GM19455 (cell line): ENCODE data around the gene POLR1B.
"Not testable (repeated sequence)": the region's sequence is repeated elsewhere in the genome, so short reads cannot be mapped to it uniquely, and the experiment has no call there.

Experiments
- ATAC-seq: cut with Tn5 transposase; IDR thresholded peaks from one replicate; pipeline ENCODE4 v1.9.1; 2021; ENCODE audit not compliant: unreplicated experiment

POLR1B gene

DNA sequence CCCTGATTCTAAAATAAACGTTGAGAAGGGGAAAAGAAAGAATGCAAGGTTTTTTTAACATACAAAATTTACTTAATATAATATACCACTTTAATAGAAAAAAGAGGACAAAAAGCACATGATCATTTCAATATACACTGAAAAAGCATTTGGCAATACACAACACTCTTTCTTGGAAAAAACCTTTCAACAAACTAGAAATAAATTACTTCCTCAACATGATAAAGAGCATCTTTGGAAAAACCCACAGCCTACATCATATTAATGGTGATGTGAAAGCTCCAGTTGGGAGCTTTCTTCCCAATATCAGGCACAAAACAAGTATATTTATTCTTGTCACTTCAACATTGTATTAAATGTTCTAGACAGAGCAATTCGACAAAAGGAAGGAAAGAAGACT lies 3.0 kb upstream of the POLR1B start:
- no peak for ATAC-seq

DNA sequence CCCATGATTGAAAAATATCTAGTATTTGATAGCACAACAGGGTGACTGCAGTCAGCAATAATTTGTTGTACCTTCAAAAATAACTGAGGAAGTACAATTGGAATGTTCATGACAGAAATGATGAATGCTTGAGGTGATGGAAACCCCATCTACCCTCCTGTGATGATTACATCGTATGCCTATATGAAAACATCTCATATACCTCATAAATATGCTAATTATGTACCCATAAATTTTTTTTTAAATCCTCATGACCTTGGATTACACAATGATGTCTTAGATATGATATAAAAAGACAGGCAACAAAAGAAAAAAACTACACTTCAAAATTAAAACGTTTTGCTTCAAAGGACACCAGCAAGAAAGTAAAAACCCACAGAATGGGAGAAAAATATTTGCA lies 1.4 kb upstream of the POLR1B start:
- ATAC-seq: no peak

DNA sequence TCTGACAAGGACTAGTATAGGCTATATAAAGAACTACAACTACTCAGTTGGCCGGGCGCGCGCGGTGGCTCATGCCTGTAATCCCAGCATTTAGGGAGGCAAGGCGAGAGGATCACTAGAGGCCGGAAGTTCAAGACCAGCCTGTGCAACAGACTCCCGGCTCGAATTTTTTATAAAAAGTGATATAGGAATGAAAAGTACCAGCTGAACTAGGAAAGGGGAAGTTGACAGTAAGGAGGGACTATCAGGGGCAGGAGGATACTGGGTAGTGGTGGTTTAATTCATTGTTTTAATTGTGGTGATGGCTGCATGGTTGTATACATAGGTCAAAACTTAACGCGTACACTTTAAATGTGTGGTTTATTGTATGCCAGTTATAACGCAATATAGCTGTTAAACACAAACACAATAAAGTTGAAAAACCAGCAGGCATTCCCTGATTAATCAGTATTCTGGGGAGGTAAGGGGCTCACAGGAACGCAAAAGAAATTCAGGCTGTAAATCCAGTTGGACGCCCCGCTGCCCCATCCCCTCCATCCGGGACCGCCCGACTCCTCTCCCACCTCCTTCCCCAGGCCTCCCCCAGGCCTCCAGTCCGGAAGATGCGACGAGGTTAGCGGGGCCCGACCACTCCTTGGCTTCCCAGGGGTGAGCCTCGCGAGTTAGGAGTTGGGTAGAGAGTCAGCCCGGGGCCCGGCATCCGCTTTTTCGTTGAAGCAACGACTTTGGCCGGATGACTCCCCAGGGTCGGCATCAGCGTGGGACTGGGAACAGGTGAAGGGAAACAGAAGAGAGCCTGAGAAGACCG lies 746 bp upstream of the POLR1B start:
- ATAC-seq: peak; percentile 53

DNA sequence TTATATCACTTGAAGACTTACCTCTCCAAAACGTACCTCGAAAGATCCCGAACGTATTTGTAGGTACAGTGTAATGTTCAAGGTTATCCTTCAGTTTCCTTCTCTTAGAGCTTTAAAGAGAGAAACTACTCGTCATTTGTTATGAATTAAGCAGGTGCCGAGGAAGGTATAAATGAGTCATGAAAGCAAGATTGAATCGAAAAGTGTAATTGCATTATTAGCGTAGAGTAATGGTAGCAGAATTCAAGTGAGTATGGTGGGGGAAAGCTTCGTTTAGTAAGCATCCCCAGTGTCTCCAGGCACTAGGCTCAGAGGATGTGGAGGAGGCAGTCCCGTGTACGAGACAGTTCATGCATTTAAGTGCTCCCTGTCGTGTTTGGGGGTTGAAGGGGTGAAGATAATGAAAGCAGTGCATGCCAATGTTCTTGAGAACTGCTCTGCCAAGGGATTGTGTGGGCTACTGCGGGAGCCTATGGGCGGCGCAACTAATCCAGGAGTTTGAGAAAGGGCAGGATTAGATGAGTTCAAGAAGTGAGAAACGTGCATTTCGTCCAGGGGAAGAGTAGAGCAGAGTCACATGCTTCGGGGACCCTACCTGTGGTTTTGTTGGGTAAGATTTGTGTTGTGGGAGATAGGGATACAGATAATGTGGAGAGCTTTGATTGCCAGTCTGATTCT lies 858 bp downstream of the POLR1B start:
- ATAC-seq: no peak

DNA sequence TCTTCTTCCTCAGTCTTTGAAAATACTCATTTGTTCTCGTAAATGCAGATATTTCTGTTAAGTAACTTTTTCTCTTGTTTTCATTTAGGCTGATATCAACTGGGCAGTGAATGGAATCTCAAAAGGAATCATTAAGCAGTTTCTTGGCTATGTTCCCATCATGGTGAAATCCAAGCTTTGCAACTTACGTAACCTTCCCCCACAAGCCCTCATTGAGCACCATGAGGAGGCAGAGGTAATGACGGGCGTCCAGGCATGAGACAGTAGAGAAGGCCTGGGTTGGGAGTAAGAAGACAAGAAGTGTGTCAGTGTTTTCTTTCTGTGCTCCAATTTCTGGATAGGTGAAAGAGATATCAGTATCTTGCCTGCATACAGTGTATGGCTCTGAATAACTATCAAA lies 5.1 kb downstream of the POLR1B start:
- ATAC-seq: no peak

DNA sequence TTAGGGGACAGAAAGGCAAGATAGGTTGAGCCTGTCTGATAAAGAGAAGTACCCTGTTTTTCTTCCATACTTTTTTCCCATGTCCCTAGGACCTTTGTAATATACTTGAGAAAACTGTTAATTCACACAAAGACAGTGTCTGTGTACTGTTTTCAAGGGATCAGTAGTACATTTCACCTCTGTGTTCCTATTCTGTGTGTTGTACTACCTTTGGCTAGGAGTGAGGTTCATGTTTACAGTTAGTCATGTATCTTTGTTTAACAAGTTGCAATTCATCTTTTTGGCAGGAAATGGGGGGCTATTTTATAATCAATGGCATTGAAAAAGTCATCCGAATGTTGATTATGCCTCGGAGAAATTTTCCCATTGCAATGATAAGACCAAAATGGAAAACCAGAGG lies 6.7 kb downstream of the POLR1B start:
- ATAC-seq: no peak

DNA sequence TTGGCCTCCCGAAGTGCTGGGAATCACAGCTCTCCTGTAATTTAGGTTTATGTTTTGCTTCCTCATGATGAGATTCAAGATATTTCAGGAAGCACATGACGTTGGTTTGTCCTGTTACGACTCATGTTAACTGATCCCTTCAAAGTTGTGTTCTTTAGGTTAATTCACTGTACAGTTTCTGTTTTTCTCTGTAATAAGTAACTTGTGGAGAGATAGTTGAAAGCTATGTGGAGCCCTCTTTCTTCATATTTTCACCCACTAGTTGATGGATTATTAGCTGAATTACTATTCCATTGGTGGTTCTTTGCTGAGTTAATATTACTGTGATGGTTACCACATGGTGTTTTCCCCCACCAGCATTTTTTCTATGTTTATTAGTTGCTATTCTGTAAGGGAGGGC lies 23.8 kb downstream of the POLR1B start:
- ATAC-seq: no peak

DNA sequence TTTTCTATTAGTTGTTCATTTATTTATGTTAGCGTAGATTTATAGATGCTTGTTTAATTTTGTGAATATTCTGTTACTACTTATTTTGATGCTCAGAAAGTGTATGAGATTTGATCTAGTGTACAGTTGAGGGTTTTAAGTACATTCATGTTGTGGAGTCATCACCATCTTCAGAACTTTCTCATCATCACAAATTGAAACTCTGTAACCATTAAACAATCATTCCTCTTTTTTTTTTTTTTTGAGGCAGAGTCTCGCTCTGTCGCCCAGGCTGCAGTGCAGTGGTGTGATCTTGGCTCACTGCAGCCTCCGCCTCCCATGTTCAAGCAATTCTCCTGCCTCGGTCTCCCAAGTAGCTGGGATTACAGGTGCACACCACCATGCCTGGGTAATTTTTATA lies 24.2 kb downstream of the POLR1B start:
- not testable (repeated sequence) for ATAC-seq

DNA sequence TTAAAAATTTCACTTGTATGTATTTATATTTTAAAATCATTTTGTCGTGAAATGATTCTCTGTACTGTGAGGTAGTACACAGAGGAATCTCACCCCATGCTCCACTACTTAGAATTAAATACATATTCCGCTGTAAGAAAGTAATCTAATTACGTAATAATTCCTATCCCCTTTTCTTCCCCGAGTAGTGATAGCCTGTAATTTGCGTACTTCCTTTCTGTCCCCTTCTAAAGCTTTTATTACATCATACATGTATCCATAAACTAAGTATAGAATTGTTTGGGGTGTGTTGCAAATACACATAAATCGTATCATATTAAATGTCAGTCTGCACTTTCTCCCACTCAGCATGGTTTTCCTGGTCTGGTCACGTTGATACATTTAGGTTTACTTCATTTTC lies 29.7 kb downstream of the POLR1B start:
- no peak for ATAC-seq

DNA sequence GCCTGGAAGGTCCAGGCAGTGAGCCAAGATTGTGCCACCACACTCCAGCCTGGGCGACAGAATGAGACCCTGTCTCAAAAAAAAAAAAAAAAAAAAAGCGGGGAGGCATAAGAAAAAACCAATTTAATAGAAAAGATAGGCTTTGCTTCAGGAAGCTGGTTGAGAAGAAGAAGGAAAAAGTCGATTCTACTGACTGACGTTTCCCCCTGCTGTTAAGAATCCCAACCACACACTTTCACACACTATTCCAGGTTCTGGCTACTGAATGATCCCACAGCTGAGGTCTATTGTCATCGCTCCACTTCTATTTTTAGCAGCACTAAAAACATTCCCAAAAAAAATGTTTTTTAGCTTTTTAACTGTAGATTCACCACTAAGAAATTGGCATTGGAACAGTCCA lies 35.5 kb downstream of the POLR1B start:
- no peak for ATAC-seq

DNA sequence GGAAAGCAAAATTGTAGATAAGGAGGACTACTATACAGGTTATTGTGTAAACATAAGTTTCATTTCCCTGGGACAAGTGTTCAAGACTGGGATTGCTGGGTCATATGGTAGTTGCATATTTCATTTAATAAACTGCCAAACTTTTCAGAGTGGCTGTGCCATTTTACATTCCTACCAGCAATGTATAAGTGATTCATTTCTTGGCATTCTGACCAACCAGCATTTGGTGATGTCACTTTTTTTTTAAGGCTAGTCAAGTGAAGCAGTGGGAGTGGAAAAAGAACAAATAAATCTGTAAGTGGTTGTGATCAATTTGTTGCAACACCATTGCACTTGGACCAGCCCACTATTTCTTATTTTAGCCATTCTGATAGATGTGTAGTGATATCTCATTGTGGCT lies 37.0 kb downstream of the POLR1B start:
- ATAC-seq: no peak

DNA sequence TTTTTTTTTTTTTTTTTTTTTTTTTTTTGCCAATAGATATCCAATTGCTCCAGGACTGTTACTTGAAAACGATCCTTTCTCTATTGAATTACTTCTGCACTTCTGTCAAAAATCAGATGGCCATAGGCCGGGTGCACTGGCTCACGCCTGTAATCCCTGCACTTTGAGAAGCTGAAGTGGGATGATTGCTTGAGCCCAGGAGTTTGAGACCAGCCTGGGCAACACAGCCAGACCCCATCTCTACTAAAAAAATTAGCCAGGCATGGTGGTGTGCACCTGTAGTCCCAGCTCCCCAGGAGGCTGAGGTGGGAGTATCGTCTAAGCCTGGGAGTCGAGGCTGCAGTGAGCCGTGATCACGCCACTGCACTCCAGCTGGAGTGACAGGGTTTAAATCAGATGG lies 37.8 kb downstream of the POLR1B start:
- no peak for ATAC-seq

DNA sequence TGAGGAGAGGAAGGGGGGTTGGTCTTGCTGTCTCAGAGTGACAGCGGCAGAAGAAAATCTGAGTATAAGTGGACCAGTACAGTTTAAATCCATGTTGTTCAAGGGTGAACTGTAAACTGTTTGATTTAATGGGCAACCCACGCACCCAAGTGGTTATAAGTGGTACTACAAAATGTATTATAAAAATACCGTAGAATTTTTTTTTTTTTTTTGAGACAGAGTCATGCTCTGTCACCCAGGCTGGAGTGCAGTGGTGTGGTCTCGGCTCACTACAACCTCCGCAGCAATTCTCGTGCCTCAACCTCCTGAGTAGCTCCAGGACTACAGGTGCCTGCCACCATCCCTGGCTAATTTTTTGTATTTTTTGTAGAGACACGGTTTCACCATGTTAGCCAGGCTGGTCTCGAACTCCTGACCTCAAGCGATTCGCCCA lies 40.1 kb downstream of the POLR1B start:
- ATAC-seq: no peak

DNA sequence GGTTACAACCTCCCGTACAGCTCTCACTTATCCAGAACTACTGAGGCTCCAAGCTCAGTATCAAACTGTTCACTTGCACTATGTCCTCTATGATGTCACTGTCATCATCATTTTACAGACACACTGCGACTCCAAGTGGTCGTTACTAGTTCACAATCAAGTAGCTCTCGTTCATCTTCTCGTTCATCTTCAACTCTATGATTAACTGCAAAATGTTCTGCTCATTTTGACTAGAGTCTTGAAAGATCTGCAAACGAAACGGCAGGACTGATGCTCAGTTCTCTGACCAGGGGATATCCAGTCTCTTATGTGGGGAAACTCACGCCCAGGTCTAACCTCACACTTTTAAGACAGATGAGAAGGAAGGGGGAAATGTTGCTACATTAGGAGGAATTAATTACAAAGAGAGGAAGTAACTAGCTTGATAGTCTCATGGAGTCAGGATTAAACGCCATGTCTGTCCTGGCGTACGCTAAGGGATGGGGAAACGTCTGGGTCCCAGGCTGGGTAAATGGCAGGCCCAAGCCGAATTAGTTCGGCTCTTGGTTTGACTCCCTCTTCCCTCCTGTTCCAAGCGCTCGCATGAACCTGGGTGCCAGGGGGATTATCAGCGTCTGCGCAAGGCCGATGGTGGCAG lies 41.4 kb downstream of the POLR1B start:
- no peak for ATAC-seq

DNA sequence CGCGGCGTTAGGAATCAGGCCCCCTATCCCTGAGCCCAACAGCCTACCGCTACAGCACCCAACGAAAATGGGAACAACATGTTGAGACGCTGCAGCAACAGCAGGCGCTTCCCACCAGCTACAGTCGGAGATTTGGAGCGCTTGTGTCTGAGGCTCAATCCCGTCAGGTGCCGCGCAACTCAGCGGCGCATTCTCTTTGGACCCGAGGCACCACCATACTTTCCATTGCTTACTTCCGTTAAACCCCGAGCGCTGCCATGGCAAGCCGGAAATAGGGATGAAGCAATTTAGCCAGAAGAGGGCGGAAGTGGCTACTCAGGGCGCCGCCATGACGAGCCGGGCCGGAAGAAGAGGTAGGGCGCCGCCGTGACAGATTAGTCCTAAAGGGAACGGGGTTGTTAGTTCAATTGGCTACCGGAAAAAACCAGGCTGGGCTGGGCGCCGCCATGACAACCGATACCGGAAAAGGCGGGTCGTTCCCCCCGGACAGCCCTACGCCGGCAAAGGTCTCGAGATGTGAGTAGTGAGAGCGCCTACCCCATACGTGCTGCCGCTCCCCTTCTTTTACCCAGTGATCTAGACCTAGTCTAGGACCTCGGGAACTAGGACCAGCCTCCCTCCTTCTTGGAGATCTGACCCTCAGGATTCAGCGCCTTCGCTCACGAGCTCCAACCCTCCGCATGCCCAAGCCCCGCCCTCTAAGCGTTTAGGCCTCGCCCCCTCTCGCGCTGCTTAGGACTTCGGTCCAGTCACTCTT lies 42.0 kb downstream of the POLR1B start, which contains the start of gene CHCHD5:
Gene CHCHD5, plus strand, starts transcription at position 476 of the 757 bp plus-strand sequence. Its CDS starts 39 bp downstream, at position 515.
- peak; percentile 87 for ATAC-seq

DNA sequence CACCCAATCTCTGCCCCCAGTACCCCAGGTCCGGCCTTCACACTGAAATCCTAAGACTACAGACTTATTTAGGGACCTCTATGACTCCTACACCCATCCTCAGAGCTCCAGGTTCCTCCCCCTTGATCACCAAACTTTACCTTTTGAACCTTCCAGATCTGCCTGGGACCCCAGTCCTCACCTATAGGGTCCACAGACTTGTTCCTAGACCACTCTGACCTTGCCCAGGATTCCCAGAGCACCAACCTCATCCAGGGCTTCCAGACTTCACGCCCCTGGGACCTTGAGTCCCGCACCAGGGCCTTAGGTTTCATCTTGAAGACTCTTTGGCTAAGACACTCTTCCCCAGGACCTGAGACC lies 42.6 kb downstream of the POLR1B start:
- ATAC-seq: no peak

DNA sequence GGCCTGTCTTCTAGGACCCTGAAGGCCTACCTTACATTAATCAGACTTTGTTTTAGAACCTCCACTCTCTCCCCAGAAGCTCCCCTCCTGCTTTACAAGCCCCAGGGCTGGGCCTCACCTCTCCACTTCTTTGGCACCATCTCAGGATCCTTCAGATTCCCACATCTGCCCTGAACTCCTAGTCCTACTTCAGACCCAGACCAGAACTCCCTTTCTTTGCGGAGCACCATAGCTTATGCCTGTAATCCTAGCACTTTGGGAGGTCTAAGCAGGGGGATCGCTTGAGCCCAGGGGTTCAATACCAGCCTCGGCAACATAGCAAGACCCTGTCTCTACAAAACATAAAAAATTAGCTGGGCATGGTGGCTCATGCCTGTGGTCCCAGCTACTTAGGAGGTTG lies 43.1 kb downstream of the POLR1B start:
- ATAC-seq: no peak

DNA sequence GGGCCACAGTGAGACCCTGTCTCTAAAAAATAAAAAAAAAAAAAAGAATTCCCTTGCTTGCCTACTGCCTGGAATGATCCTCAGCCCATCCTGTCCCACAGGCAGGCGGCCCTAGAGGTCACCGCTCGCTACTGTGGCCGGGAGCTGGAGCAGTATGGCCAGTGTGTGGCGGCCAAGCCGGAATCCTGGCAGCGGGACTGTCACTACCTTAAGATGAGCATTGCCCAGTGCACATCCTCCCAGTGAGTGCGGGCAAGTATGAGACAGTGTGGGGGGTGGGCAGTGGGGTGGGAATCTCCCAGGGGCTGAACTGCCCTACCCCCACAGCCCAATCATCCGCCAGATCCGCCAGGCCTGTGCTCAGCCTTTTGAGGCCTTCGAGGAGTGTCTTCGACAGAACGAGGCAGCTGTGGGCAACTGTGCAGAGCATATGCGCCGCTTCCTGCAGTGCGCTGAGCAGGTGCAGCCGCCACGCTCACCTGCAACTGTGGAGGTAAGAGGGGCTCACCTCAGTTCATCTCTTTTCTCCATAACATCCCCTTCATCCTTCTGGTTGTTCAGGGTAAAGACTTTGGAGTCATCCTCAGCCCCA lies 43.7 kb downstream of the POLR1B start:
- no peak for ATAC-seq

DNA sequence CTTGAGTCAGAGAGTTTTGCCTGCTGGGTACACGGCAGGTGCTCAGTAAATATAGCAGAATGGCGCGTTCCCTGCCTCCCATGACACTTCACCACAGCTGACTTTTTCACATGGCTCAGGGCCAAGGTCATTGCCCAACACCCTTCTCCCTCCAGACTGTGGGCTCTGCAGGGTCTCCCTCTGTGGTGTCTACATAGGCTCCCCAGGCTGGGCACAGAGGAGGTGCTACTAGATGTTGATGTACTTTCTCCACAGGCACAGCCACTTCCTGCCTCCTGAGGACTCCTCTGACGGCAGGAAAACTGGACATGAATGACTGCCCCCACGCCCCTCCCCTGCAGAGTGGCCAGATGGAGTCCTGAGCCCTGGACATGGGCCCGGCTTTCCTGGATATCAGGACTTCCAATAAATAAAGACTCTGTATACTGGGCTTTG lies 46.4 kb downstream of the POLR1B start:
- no peak for ATAC-seq

DNA sequence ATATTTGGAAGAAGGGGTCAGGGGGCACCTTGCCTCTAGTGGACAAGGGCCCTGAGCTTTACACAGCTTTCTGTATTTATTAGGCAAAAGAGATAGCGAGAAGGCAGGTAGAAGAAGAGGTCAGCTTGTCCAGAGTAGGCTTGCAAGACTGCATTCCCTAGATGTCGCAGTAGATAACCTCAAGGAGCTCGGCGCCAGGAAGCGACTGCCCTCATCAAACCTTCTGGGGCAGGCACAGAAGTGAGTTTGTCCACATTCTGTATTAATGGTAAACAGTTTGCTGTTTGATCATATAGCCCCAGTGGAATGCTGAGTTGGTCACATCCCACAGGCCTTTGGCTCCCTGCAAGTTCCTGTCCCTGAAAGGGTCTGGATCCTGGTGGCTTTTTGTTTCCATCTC lies 49.1 kb downstream of the POLR1B start:
- no peak for ATAC-seq

DNA sequence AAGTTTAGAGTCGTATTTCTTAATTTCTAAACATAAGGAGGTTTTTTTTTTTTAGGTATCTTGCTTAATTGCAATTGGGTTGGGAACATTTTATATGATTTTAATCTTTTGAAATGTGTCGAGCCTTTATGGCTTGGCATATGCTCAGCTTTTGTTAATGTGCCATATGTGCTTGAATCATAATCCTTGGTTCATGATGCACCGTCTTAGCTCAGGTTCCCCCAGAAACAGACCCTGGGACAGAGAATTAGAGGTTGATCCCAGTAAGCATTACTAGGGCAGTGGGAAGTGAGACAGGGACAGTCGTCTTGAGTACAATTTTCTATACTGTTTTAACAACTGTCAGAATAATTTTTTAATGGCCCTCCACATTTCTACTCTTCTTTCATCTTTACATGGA lies 51.5 kb downstream of the POLR1B start:
- ATAC-seq: no peak
